Fibroblast of lung (primary cell): ENCODE results near the gene NSMCE3. TPM values are rescaled to one million over a fixed set of nuclear protein-coding genes. Genes with fewer than 3 reads are reported as not detected.

Experiments used
- DNase-seq, 2 donors: peaks; one replicate each; pipeline versions ENCODE4 v3.0.0 to v3.0.0-alpha.2; 2010; ENCODE audit warnings: low read depth in 2 of 2
- H2AFZ ChIP-seq: 2 replicates; pipeline ENCODE4 v1.5.1; 2012; ENCODE audit warnings: low read length, control low read depth, inconsistent platforms
- H3K27ac ChIP-seq: 2 replicates; pipeline ENCODE4 v1.5.1; 2011; ENCODE audit warnings: low read length, control low read depth; ENCODE audit not compliant: insufficient read depth
- H3K27me3 ChIP-seq: 2 replicates; pipeline ENCODE4 v1.5.1; 2011; ENCODE audit warnings: mild to moderate bottlenecking, low read length; ENCODE audit not compliant: control insufficient read depth, insufficient read depth
- H3K36me3 ChIP-seq: 2 replicates; pipeline ENCODE4 v1.5.1; 2011; ENCODE audit warnings: low read length; ENCODE audit not compliant: control insufficient read depth, insufficient read depth
- H3K4me1 ChIP-seq: 2 replicates; pipeline ENCODE4 v1.5.1; 2011; ENCODE audit warnings: low read length; ENCODE audit not compliant: control insufficient read depth, insufficient read depth; ENCODE audit errors: extremely low read depth
- H3K4me2 ChIP-seq: 2 replicates; pipeline ENCODE4 v1.5.1; 2011; ENCODE audit warnings: low read length, control low read depth; ENCODE audit not compliant: insufficient read depth; ENCODE audit errors: extremely low read depth
- H3K4me3 ChIP-seq, 4 experiments: fragments of 200-600 bp in 1 of 4; sonication (generic) in 1 of 4; replicated peaks in 1 of 4; 2 replicates each; pipeline ENCODE4 v1.5.1; 2011 to 2016; ENCODE audit warnings: low read length in 4 of 4, low read depth in 3 of 4, mild to moderate bottlenecking in 3 of 4, control low read depth in 2 of 4, inconsistent platforms in 1 of 4, mixed read lengths in 1 of 4; ENCODE audit not compliant: insufficient read depth in 1 of 4; ENCODE audit errors: control extremely low read depth in 1 of 4
- H3K79me2 ChIP-seq: 2 replicates; pipeline ENCODE4 v1.5.1; 2012; ENCODE audit warnings: mild to moderate bottlenecking, low read length, inconsistent platforms; ENCODE audit not compliant: control insufficient read depth, insufficient read depth
- H3K9ac ChIP-seq: 2 replicates; pipeline ENCODE4 v1.5.1; 2011; ENCODE audit warnings: mild to moderate bottlenecking, low read length, control low read depth; ENCODE audit not compliant: insufficient read depth
- H3K9me3 ChIP-seq: 2 replicates; pipeline ENCODE4 v1.5.1; 2012; ENCODE audit warnings: low read depth, low read length; ENCODE audit not compliant: control insufficient read depth, insufficient read depth
- H4K20me1 ChIP-seq: 2 replicates; pipeline ENCODE4 v1.5.1; 2011; ENCODE audit warnings: low read length; ENCODE audit not compliant: control insufficient read depth, insufficient read depth; ENCODE audit errors: extremely low read depth
- CTCF ChIP-seq, 2 donors: IDR thresholded peaks in 1 of 2; conservative IDR thresholded peaks in 1 of 2; 1 replicate in 1 of 2; 2 replicates in 1 of 2; pipeline ENCODE4 v1.5.1; 2011 to 2012; ENCODE audit warnings: low read length in 2 of 2, control low read depth in 1 of 2, inconsistent platforms in 1 of 2, low read depth in 1 of 2, mild to moderate bottlenecking in 1 of 2
- EZH2 ChIP-seq: IDR thresholded peaks from 2 replicates; pipeline ENCODE4 v1.5.1; 2012; ENCODE audit warnings: low read length, control low read depth, mild to moderate bottlenecking; ENCODE audit errors: missing control alignments
- polyA plus RNA-seq, 2 donors: library from polyadenylated mRNA; depleted of rRNA in 1 of 2; stranded (reverse) in 1 of 2; unstranded in 1 of 2; fragments of >200 nt; gene quantifications; 2 replicates each; pipeline ENCODE4 v1.2.1, GENCODE V29; 2011 to 2012; ENCODE audit warnings: missing spikeins in 1 of 2
- total RNA-seq: library from RNA; depleted of rRNA; stranded (reverse); fragments of >200 nt; gene quantifications from 2 replicates; pipeline ENCODE4 v1.2.1, GENCODE V29; 2014

Gene NSMCE3
- total and polyA plus RNA-seq, 2 donors (not counting 1 experiment from before 2014, with no cell fraction given), result 7.2 to 8.8 TPM

- Histone ChIP-seq H3K4me3 (no peak overlapping the region), H3K9me3 (no peaks in the 10 kb centered on the region)
- TF ChIP-seq EZH2, result no peak
- no peak for TF ChIP-seq CTCF (conservative IDR thresholded peaks at IDR 0.05 in 1 of 2, IDR thresholded peaks at IDR 0.05 in 1 of 2; ENCODE audit: low read depth in 1 of 2, low read length in 2 of 2)
Measured at GRCh38 chr15:29241207-29241606, 28.4 kb downstream of the NSMCE3 start.

GRCh38 chr15:29239395-29239794 lies 30.2 kb downstream of the NSMCE3 start:
- H3K9ac ChIP-seq, result no peak overlapping the region
- no peaks in the 10 kb centered on the region for H3K36me3 ChIP-seq
- no peak overlapping the region for H3K4me2 ChIP-seq
- TF ChIP-seq CTCF (conservative IDR thresholded peaks at IDR 0.05 in 1 of 2, IDR thresholded peaks at IDR 0.05 in 1 of 2; ENCODE audit: low read depth in 1 of 2, low read length in 2 of 2), result no peak
- no peak for TF ChIP-seq EZH2
- no peak for DNase-seq
- H3K4me1 ChIP-seq, result no peaks in the 10 kb centered on the region
- no peaks in the 10 kb centered on the region for H3K27me3 ChIP-seq
- H4K20me1 ChIP-seq, result no peaks in the 10 kb centered on the region
- H2AFZ ChIP-seq, result no peak overlapping the region
- H3K79me2 ChIP-seq, result no peaks in the 10 kb centered on the region
- H3K9me3 ChIP-seq, result no peaks in the 10 kb centered on the region
- H3K27ac ChIP-seq, result no peak overlapping the region
- no peak overlapping the region for H3K4me3 ChIP-seq

More at GRCh38 chr15:29241207-29241606, 28.4 kb downstream of the NSMCE3 start:
- Histone ChIP-seq H2AFZ (no peak overlapping the region), H3K36me3 (no peaks in the 10 kb centered on the region), H3K4me1 (no peaks in the 10 kb centered on the region), H4K20me1 (no peaks in the 10 kb centered on the region), H3K27me3 (no peaks in the 10 kb centered on the region), H3K79me2 (no peaks in the 10 kb centered on the region), H3K27ac (no peak overlapping the region), H3K9ac (no peak overlapping the region), H3K4me2 (no peak overlapping the region)
- no peak for DNase-seq

- H3K9ac ChIP-seq, result no peak overlapping the region
- no peaks in the 10 kb centered on the region for H3K9me3 ChIP-seq
- H3K79me2 ChIP-seq, result no peaks in the 10 kb centered on the region
- no peak overlapping the region for H3K4me3 ChIP-seq
- H3K4me1 ChIP-seq, result no peaks in the 10 kb centered on the region
- H3K27me3 ChIP-seq, result no peaks in the 10 kb centered on the region
- H2AFZ ChIP-seq, result no peak overlapping the region
- no peak overlapping the region for H3K4me2 ChIP-seq
- peak in 1 of 2 donors; percentile 5 for DNase-seq
- H3K36me3 ChIP-seq, result no peaks in the 10 kb centered on the region
- no peaks in the 10 kb centered on the region for H4K20me1 ChIP-seq
- TF ChIP-seq CTCF (conservative IDR thresholded peaks at IDR 0.05 in 1 of 2, IDR thresholded peaks at IDR 0.05 in 1 of 2; ENCODE audit: low read depth in 1 of 2, low read length in 2 of 2), result no peak
- TF ChIP-seq EZH2, result no peak
- H3K27ac ChIP-seq, result no peak overlapping the region
Measured at GRCh38 chr15:29233566-29233965, 36.1 kb downstream of the NSMCE3 start.
